ENCODE measurements around the gene SSBP1.
"Not testable (repeated sequence)": the region's sequence is repeated elsewhere in the genome, so short reads cannot be mapped to it uniquely, and the experiment has no call there.

SSBP1 gene

DNA sequence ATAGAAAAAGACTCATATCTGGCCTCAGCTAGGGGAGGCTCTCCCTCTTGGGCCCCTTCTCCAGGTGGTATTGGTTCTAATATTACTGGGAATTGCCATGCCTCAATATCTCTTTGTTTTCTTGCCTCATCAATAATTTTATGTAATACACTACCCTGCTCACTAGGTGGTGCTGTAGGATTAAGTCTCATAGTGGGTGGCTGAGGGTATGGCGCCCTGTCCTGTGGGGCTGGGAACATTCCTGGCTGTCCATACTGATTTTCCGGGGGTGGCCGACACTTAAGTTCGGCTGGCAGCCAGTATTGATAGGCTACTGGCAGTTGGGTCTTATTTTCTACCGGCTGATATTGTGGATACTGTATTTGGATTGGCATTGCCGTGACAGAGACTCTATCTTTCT is 16.8 kb downstream of the SSBP1 start:
- Histone ChIP-seq H3K36me3 (ENCODE audit: control insufficient read depth, insufficient read depth, low read length) (peaks cover 52% of the 10 kb centered on the region), H3K9me3 (ENCODE audit: control insufficient read depth, low read length) (peaks cover 9% of the 10 kb centered on the region), H3K27me3 (replicated peaks; ENCODE audit: control insufficient read depth, insufficient read depth, low read length, poor library complexity, severe bottlenecking) (no peaks in the 10 kb centered on the region), H3K27ac (ENCODE audit: insufficient read depth, low read length, poor library complexity, severe bottlenecking) (no peak overlapping the region), H3K4me1 (ENCODE audit: control insufficient read depth, insufficient read depth, low read length, poor library complexity, severe bottlenecking) (no peaks in the 10 kb centered on the region), H3K4me3 (ENCODE audit: insufficient read depth, low read depth, low read length, poor library complexity, severe bottlenecking) (no peak overlapping the region)
- DNase-seq: no peak

DNA sequence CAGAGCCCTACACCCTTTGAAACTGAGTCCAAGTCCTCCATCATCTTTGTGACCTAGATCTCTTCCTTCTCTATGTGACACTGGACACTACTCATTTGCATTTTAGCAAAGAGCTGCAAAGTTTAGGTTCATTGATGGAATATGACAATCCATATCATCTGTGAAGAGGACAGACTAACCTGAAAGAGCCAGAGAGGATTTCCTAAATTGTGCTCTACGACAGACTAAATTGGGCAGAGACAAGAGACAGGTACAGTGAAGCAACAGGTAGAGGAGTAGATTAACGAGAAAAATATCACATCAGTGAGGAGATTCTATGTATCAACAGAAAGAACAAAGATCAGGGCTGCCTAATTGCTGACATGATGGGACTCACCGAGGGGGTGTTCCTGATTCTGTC is 25.6 kb downstream of the SSBP1 start, which contains the start of gene TAS2R3:
TAS2R3 (plus strand) TSS at position 301 of the 400 bp plus-strand sequence; CDS start at position 363, 62 bp downstream.
- Histone ChIP-seq H3K9me3 (ENCODE audit: control insufficient read depth, low read length) (no peaks in the 10 kb centered on the region), H3K4me3 (ENCODE audit: insufficient read depth, low read depth, low read length, poor library complexity, severe bottlenecking) (no peak within 1 kb of the TSS), H3K4me1 (ENCODE audit: control insufficient read depth, insufficient read depth, low read length, poor library complexity, severe bottlenecking) (no peaks in the 10 kb centered on the region), H3K27me3 (replicated peaks; ENCODE audit: control insufficient read depth, insufficient read depth, low read length, poor library complexity, severe bottlenecking) (no peaks in the 10 kb centered on the region), H3K27ac (ENCODE audit: insufficient read depth, low read length, poor library complexity, severe bottlenecking) (no peak within 1 kb of the TSS), H3K36me3 (ENCODE audit: control insufficient read depth, insufficient read depth, low read length) (peaks cover 23% of the 10 kb centered on the region)
- DNase-seq: no peak

DNA sequence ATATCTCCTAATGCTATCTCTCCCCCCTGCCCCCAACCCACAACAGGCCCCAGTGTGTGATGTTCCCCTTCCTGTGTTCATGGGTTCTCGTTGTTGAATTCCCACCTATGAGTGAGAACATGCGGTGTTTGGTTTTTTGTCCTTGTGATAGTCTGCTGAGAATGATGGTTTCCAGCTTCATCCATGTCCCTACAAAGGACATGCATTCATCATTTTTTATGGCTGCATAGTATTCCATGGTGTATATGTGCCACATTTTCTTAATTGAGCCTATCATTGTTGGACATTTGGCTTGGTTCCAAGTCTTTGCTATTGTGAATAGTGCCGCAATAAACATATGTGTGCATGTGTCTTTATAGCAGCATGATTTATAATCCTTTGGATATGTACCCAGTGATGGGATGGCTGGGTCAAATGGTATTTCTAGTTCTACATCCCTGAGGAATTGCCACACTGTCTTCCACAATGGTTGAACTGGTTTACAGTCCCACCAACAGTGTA is 32.0 kb downstream of the SSBP1 start:
- H3K4me1 ChIP-seq (ENCODE audit: control insufficient read depth, insufficient read depth, low read length, poor library complexity, severe bottlenecking); H3K27me3 ChIP-seq (replicated peaks; ENCODE audit: control insufficient read depth, insufficient read depth, low read length, poor library complexity, severe bottlenecking); DNase-seq; H3K27ac ChIP-seq (ENCODE audit: insufficient read depth, low read length, poor library complexity, severe bottlenecking); H3K36me3 ChIP-seq (ENCODE audit: control insufficient read depth, insufficient read depth, low read length); H3K4me3 ChIP-seq (ENCODE audit: insufficient read depth, low read depth, low read length, poor library complexity, severe bottlenecking); H3K9me3 ChIP-seq (ENCODE audit: control insufficient read depth, low read length): not testable (repeated sequence)

GRCh38 chr7:141776374-141776773 is 38.2 kb downstream of the SSBP1 start, which contains the start of gene TAS2R4:
Gene TAS2R4, plus strand, starts transcription at chr7:141776674. Its CDS starts 1,815 bp downstream, at chr7:141778489.
- Histone ChIP-seq H3K36me3 (ENCODE audit: control insufficient read depth, insufficient read depth, low read length) (peaks cover 12% of the 10 kb centered on the region), H3K4me3 (ENCODE audit: insufficient read depth, low read depth, low read length, poor library complexity, severe bottlenecking) (no peak within 1 kb of the TSS), H3K27ac (ENCODE audit: insufficient read depth, low read length, poor library complexity, severe bottlenecking) (no peak within 1 kb of the TSS), H3K27me3 (replicated peaks; ENCODE audit: control insufficient read depth, insufficient read depth, low read length, poor library complexity, severe bottlenecking) (no peaks in the 10 kb centered on the region), H3K9me3 (ENCODE audit: control insufficient read depth, low read length) (no peaks in the 10 kb centered on the region), H3K4me1 (ENCODE audit: control insufficient read depth, insufficient read depth, low read length, poor library complexity, severe bottlenecking) (no peaks in the 10 kb centered on the region)
- DNase-seq: no peak

DNA sequence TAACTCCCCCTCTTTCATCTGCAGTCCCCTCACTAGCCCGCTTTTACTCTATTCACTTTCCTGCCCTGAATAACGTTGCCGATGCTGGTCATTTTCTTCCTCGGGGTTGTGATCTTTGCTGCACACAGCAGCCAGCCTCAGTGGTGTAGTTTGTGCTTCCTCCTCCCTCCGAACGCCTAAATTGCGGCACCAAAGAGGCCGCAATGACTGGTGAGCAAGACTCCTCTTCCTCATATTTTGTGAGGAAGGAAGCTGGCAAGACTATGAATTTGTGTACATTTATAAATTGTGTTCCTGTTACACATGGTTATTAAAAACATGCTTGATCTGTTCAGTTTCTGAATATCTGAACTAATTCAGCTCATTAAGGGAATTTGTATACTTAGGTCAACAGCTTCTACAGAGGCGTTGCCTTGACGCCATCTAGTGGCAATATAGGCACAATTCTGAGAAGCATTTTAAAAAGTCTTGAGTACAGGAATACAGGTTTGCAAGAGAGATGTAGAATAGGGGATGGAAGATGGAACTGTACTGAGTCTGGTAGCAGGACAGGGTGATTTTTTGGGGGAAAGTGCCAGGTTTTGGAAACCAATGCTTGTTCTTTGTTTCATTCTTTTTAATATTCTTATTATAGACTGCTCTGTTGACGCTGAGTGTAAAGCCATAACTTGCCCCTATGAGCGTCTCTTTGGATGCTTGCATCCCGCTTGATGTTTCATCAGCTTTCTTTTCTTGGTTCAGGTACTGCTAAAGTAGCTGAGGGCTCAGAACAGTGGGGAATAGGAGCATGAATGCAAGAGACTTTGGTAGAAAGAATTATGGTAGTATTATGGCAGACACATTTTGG is 47.8 kb downstream of the SSBP1 start:
- no peak for DNase-seq
- no peaks in the 10 kb centered on the region for H3K4me1 ChIP-seq (ENCODE audit: control insufficient read depth, insufficient read depth, low read length, poor library complexity, severe bottlenecking)
- no peak overlapping the region for H3K4me3 ChIP-seq (ENCODE audit: insufficient read depth, low read depth, low read length, poor library complexity, severe bottlenecking)
- no peaks in the 10 kb centered on the region for H3K36me3 ChIP-seq (ENCODE audit: control insufficient read depth, insufficient read depth, low read length)
- H3K27ac ChIP-seq (ENCODE audit: insufficient read depth, low read length, poor library complexity, severe bottlenecking): no peak overlapping the region
- H3K27me3 ChIP-seq (replicated peaks; ENCODE audit: control insufficient read depth, insufficient read depth, low read length, poor library complexity, severe bottlenecking): no peaks in the 10 kb centered on the region
- no peaks in the 10 kb centered on the region for H3K9me3 ChIP-seq (ENCODE audit: control insufficient read depth, low read length)

DNA sequence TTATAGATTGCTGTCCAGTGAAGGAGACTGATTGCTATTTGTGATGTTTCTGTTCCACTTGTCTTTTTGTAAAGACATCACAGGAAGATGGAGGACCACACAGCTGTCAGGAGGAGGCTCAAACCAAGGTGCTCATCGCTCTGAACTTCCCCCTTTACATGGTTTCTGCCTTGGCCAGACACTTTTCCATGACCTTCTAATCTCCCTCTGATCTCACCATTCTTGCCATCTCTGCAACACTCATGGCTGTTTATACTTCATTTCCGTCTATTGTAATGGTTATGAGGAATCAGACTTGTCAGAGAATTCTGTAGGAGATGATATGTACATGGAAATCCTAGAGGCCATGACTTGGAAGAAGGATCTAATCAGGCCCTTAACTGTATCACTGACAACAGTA is 50.1 kb downstream of the SSBP1 start:
- no peaks in the 10 kb centered on the region for H3K27me3 ChIP-seq (replicated peaks; ENCODE audit: control insufficient read depth, insufficient read depth, low read length, poor library complexity, severe bottlenecking)
- no peaks in the 10 kb centered on the region for H3K36me3 ChIP-seq (ENCODE audit: control insufficient read depth, insufficient read depth, low read length)
- no peaks in the 10 kb centered on the region for H3K4me1 ChIP-seq (ENCODE audit: control insufficient read depth, insufficient read depth, low read length, poor library complexity, severe bottlenecking)
- no peak for DNase-seq
- no peak overlapping the region for H3K4me3 ChIP-seq (ENCODE audit: insufficient read depth, low read depth, low read length, poor library complexity, severe bottlenecking)
- H3K9me3 ChIP-seq (ENCODE audit: control insufficient read depth, low read length): no peaks in the 10 kb centered on the region
- H3K27ac ChIP-seq (ENCODE audit: insufficient read depth, low read length, poor library complexity, severe bottlenecking): no peak overlapping the region

GRCh38 chr7:141789917-141790316 is 51.8 kb downstream of the SSBP1 start, which contains the start of gene TAS2R5:
Gene TAS2R5, plus strand, starts transcription at chr7:141790217. Its CDS starts 145 bp downstream, at chr7:141790362.
- no peaks in the 10 kb centered on the region for H3K9me3 ChIP-seq (ENCODE audit: control insufficient read depth, low read length)
- no peaks in the 10 kb centered on the region for H3K4me1 ChIP-seq (ENCODE audit: control insufficient read depth, insufficient read depth, low read length, poor library complexity, severe bottlenecking)
- no peak within 1 kb of the TSS for H3K4me3 ChIP-seq (ENCODE audit: insufficient read depth, low read depth, low read length, poor library complexity, severe bottlenecking)
- H3K27me3 ChIP-seq (replicated peaks; ENCODE audit: control insufficient read depth, insufficient read depth, low read length, poor library complexity, severe bottlenecking): no peaks in the 10 kb centered on the region
- no peaks in the 10 kb centered on the region for H3K36me3 ChIP-seq (ENCODE audit: control insufficient read depth, insufficient read depth, low read length)
- no peak for DNase-seq
- no peak within 1 kb of the TSS for H3K27ac ChIP-seq (ENCODE audit: insufficient read depth, low read length, poor library complexity, severe bottlenecking)

GRCh38 chr7:141792526-141792925 is 54.4 kb downstream of the SSBP1 start:
- no peaks in the 10 kb centered on the region for H3K36me3 ChIP-seq (ENCODE audit: control insufficient read depth, insufficient read depth, low read length)
- no peaks in the 10 kb centered on the region for H3K4me1 ChIP-seq (ENCODE audit: control insufficient read depth, insufficient read depth, low read length, poor library complexity, severe bottlenecking)
- no peaks in the 10 kb centered on the region for H3K9me3 ChIP-seq (ENCODE audit: control insufficient read depth, low read length)
- no peak overlapping the region for H3K4me3 ChIP-seq (ENCODE audit: insufficient read depth, low read depth, low read length, poor library complexity, severe bottlenecking)
- no peaks in the 10 kb centered on the region for H3K27me3 ChIP-seq (replicated peaks; ENCODE audit: control insufficient read depth, insufficient read depth, low read length, poor library complexity, severe bottlenecking)
- no peak overlapping the region for H3K27ac ChIP-seq (ENCODE audit: insufficient read depth, low read length, poor library complexity, severe bottlenecking)
- DNase-seq: no peak
